GM23248 (cell line): ENCODE data around the gene FTO. TPM values are rescaled to one million over a fixed set of nuclear protein-coding genes. Genes with fewer than 3 reads are reported as not detected.

Experiments
- DNase-seq: peaks from one replicate; pipeline ENCODE4 v3.0.0-alpha.2; 2015
- H2AFZ ChIP-seq: fragments of 200-600 bp; sonication (generic); 2 replicates; pipeline ENCODE4 v1.6.1; 2016; ENCODE audit warnings: antibody characterized with exemption
- H3F3A ChIP-seq: fragments of 200-600 bp; sonication (generic); 2 replicates; pipeline ENCODE4 v1.6.1; 2016; ENCODE audit warnings: mild to moderate bottlenecking, antibody characterized with exemption, mixed run types; ENCODE audit not compliant: insufficient read depth
- H3K27ac ChIP-seq: fragments of 200-600 bp; sonication (generic); 2 replicates; pipeline ENCODE4 v1.5.1; 2016; ENCODE audit warnings: mild to moderate bottlenecking
- H3K27me3 ChIP-seq: fragments of 200-600 bp; sonication (generic); replicated peaks from 2 replicates; pipeline ENCODE4 v1.6.1; 2016; ENCODE audit warnings: mild to moderate bottlenecking; ENCODE audit not compliant: insufficient read depth
- H3K36me3 ChIP-seq: fragments of 200-600 bp; sonication (generic); 2 replicates; pipeline ENCODE4 v1.6.1; 2016; ENCODE audit warnings: low read depth, mild to moderate bottlenecking
- H3K4me1 ChIP-seq: fragments of 200-600 bp; sonication (generic); 2 replicates; pipeline ENCODE4 v1.6.1; 2016; ENCODE audit warnings: mild to moderate bottlenecking; ENCODE audit not compliant: insufficient read depth
- H3K4me2 ChIP-seq: fragments of 200-600 bp; sonication (generic); one replicate; pipeline ENCODE4 v1.6.1; 2016; ENCODE audit warnings: mild to moderate bottlenecking; ENCODE audit not compliant: unreplicated experiment
- H3K4me3 ChIP-seq: fragments of 200-600 bp; sonication (generic); 2 replicates; pipeline ENCODE4 v1.5.1; 2016; ENCODE audit warnings: mild to moderate bottlenecking
- H3K79me2 ChIP-seq: fragments of 200-600 bp; sonication (generic); 2 replicates; pipeline ENCODE4 v1.6.1; 2016; ENCODE audit warnings: mild to moderate bottlenecking; ENCODE audit not compliant: insufficient read depth
- H3K9ac ChIP-seq: fragments of 200-600 bp; sonication (generic); 2 replicates; pipeline ENCODE4 v1.6.1; 2016; ENCODE audit warnings: mild to moderate bottlenecking
- H3K9me2 ChIP-seq: fragments of 200-600 bp; sonication (generic); 2 replicates; pipeline ENCODE4 v1.6.1; 2016; ENCODE audit warnings: mixed run types, mild to moderate bottlenecking, moderate library complexity; ENCODE audit not compliant: insufficient read depth
- H3K9me3 ChIP-seq: fragments of 200-600 bp; sonication (generic); one replicate; pipeline ENCODE4 v1.6.1; 2017; ENCODE audit warnings: low read depth
- H4K20me1 ChIP-seq: fragments of 200-600 bp; sonication (generic); 2 replicates; pipeline ENCODE4 v1.6.0; 2016; ENCODE audit not compliant: insufficient read depth
- EZH2 ChIP-seq: fragments of 200-600 bp; sonication (generic); IDR thresholded peaks from 2 replicates; pipeline ENCODE4 v1.6.1; 2018; ENCODE audit warnings: antibody characterized with exemption, mild to moderate bottlenecking; ENCODE audit not compliant: insufficient read depth, poor library complexity, severe bottlenecking
- EZH2phosphoT487 ChIP-seq: fragments of 200-600 bp; sonication (generic); IDR thresholded peaks from 2 replicates; pipeline ENCODE4 v1.6.1; 2018; ENCODE audit warnings: antibody characterized with exemption, moderate library complexity, mild to moderate bottlenecking, low read depth; ENCODE audit not compliant: insufficient read depth
- WGBS, 2 experiments: methylation state at CpG; one replicate each; pipeline ENCODE4 v1.1.6; 2015 to 2017; ENCODE audit warnings: low lambda C conversion rate in 2 of 2, low coverage in 1 of 2; ENCODE audit errors: missing lambda C conversion rate in 2 of 2; 5-methylcytosine and 5-hydroxymethylcytosine counted together
- in situ Hi-C: fragments of 300-500 bp; cut with MboI; formaldehyde crosslinking; loops from 2 replicates; pipeline ENCODE4 v1.15.0; 2020
- polyA plus RNA-seq: library from polyadenylated mRNA; unstranded; fragments of >200 nt; fragmentation: Nextera tagmentation; extraction: Ambion mirVana; gene quantifications from 2 replicates; pipeline ENCODE4 v1.2.1, GENCODE V29; 2016
- total RNA-seq: library from RNA; depleted of rRNA; stranded (reverse); fragments of >200 nt; shearing (Covaris generic); gene quantifications from 2 replicates; pipeline ENCODE4 v1.2.3, GENCODE V29; 2014

FTO gene
- total and polyA plus RNA-seq, 2 experiments from 2014 or later = 85.3 to 99.2 TPM

DNA sequence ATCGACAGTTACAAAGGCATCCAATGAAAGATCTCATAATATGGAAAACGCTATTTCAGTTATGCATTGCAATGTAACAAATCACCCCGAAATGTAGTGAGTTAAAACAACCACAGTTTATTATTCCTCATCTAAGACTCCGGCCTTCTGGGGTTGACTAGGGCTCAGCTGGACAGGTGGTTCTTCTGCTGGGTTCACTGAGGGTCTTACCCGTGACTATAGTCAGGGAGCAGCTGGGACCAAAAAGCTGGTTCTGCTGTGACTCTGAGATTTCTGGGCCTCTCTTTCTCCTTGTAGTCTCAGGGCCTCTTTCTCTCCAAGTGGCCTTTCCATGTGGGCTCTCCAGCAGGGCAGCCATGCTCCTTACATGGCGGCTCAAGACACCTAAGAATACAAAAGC lies 386.6 kb downstream of the FTO start:
- Histone ChIP-seq H3K4me1 (no peaks in the 10 kb centered on the region), H3K9ac (no peak overlapping the region), H3K4me2 (no peak overlapping the region), H3K9me2 (no peaks in the 10 kb centered on the region), H3F3A (no peaks in the 10 kb centered on the region), H3K9me3 (no peaks in the 10 kb centered on the region), H3K79me2 (no peaks in the 10 kb centered on the region), H3K27me3 (no peaks in the 10 kb centered on the region), H3K4me3 (no peak overlapping the region), H3K36me3 (no peaks in the 10 kb centered on the region; the same call in 1 of the 2 replicates), H3K27ac (no peak overlapping the region), H2AFZ (no peak overlapping the region), H4K20me1 (no peaks in the 10 kb centered on the region)
- in situ Hi-C loops = no loop called here
- TF ChIP-seq EZH2 = no peak
- no peak for TF ChIP-seq EZH2phosphoT487
- 94 to 96% methylated on average over 6 of the region's 6 CpGs for WGBS, 2 experiments
- no peak for DNase-seq

DNA sequence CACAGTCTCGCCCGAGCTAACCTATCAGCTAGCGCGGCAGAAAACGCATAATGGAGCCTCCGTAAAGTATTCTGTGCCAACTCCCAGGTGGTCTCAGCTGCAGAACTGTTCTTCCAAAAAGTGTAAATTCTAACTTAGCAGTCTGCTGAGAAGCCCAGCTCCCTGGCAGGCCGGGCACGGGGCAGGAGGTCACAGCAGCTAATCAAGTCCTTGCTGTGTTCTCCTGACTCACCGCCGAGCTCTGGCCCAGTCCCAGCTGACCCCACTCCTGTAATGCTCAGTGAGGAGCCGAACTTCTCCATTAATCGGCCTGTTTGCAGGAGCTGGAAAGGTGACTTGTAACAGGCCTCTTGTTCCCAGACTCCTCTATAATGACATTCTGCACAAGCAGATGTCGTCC lies 389.3 kb downstream of the FTO start:
- Histone ChIP-seq H3K4me2 (no peak overlapping the region), H3K4me3 (no peak overlapping the region), H3F3A (no peaks in the 10 kb centered on the region), H3K27me3 (no peaks in the 10 kb centered on the region), H3K9me3 (no peaks in the 10 kb centered on the region), H3K9ac (no peak overlapping the region), H2AFZ (no peak overlapping the region), H4K20me1 (no peaks in the 10 kb centered on the region), H3K27ac (no peak overlapping the region), H3K4me1 (no peaks in the 10 kb centered on the region), H3K79me2 (no peaks in the 10 kb centered on the region), H3K9me2 (no peaks in the 10 kb centered on the region), H3K36me3 (no peaks in the 10 kb centered on the region; the same call in 1 of the 2 replicates)
- 92 to 96% methylated on average over 13 of the region's 13 CpGs for WGBS, 2 experiments
- DNase-seq = no peak
- in situ Hi-C loops = no loop called here
- TF ChIP-seq EZH2 = no peak
- TF ChIP-seq EZH2phosphoT487 = no peak

DNA sequence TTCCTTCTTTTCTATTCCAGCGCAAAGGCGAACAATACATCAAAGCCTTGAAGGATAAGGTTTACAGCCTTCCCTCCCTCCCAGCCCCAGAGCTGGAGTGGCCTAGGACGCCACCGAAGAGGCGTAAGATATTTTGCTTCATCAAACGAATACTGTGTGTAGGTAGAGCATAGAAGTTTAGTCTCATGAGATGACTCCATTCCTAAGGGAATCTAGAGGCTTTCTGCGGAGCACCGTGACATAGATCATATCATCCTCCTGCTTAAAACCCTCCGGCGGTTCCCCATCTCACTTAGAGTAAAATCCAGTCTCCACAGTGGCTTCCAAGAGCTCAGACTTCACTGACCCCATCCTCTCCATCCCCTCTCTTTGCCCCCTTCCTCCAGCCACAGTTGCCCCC lies 390.7 kb downstream of the FTO start:
- no peaks in the 10 kb centered on the region for H3K9me3 ChIP-seq
- DNase-seq = no peak
- H3K4me2 ChIP-seq = no peak overlapping the region
- H2AFZ ChIP-seq = no peak overlapping the region
- H3K9me2 ChIP-seq = no peaks in the 10 kb centered on the region
- no peaks in the 10 kb centered on the region for H3K36me3 ChIP-seq
- TF ChIP-seq EZH2 (no peak), EZH2phosphoT487 (no peak)
- no peak overlapping the region for H3K4me3 ChIP-seq
- no peaks in the 10 kb centered on the region for H3K4me1 ChIP-seq
- in situ Hi-C loops = no loop called here
- H4K20me1 ChIP-seq = no peaks in the 10 kb centered on the region
- H3K27me3 ChIP-seq = no peaks in the 10 kb centered on the region
- H3F3A ChIP-seq = no peaks in the 10 kb centered on the region
- H3K27ac ChIP-seq = no peak overlapping the region
- H3K9ac ChIP-seq = no peak overlapping the region
- WGBS, 2 experiments = 94 to 96% methylated on average over 10 of the region's 10 CpGs
- H3K79me2 ChIP-seq = no peaks in the 10 kb centered on the region

DNA sequence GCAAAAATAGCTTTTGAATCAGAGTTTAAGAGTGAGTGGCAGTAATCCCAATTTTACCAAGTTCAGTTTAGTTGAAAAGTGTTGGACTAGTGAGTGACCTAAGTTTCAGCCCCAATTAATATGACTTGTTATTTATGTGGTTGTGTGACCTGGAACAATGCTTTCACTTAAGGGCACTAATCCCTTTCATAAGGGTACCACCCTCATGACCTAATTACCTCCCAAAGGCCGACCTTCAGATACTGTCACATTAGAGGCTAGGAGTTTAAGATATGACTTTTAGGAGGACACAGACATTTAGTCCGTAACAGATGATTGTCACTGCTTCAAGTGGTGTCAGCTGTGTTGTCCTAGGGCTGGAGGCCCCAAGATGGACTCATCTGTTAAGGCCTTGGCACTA lies 392.7 kb downstream of the FTO start:
- in situ Hi-C loops = no loop called here

DNA sequence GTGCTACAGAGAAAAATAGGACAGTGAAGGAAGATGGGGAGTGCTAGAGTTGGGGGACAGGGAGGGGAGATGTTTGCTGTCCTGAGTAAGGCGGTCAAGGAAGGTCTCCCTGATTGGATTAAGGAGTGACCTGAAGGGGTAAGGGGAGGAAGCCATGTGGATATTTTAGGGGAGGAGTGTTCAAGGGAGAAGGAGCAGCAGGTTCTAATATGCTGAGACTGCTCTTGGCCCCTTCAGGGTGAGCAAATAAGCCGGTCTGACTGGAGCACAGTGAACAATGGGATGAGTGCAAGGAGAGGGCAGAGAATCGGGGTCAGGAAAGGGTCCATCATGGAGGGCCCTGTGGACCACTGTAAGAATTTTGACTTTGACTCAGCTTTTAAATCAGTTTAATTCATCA lies 393.8 kb downstream of the FTO start:
- no peak overlapping the region for H3K4me2 ChIP-seq
- no peaks in the 10 kb centered on the region for H4K20me1 ChIP-seq
- H3K27me3 ChIP-seq = no peaks in the 10 kb centered on the region
- no peaks in the 10 kb centered on the region for H3F3A ChIP-seq
- no peaks in the 10 kb centered on the region for H3K36me3 ChIP-seq
- no peak overlapping the region for H2AFZ ChIP-seq
- no peaks in the 10 kb centered on the region for H3K79me2 ChIP-seq
- TF ChIP-seq EZH2 (no peak), EZH2phosphoT487 (no peak)
- no peak overlapping the region for H3K9ac ChIP-seq
- H3K9me2 ChIP-seq = no peaks in the 10 kb centered on the region
- H3K4me3 ChIP-seq = no peak overlapping the region
- H3K27ac ChIP-seq = no peak overlapping the region
- 98 to 100% methylated on average over 3 of the region's 3 CpGs for WGBS, 2 experiments
- in situ Hi-C loops = no loop called here
- H3K4me1 ChIP-seq = no peaks in the 10 kb centered on the region
- DNase-seq = no peak
- H3K9me3 ChIP-seq = no peaks in the 10 kb centered on the region

More for the DNA sequence above, 392.7 kb downstream of the FTO start:
- no peaks in the 10 kb centered on the region for H3K36me3 ChIP-seq
- H3K9me3 ChIP-seq = no peaks in the 10 kb centered on the region
- H3K4me1 ChIP-seq = no peaks in the 10 kb centered on the region
- no peak for TF ChIP-seq EZH2phosphoT487
- no peak for TF ChIP-seq EZH2
- no peak overlapping the region for H3K9ac ChIP-seq
- DNase-seq = no peak
- no peaks in the 10 kb centered on the region for H3K9me2 ChIP-seq
- H3K27me3 ChIP-seq = no peaks in the 10 kb centered on the region
- H2AFZ ChIP-seq = no peak overlapping the region
- no peak overlapping the region for H3K4me3 ChIP-seq
- no peaks in the 10 kb centered on the region for H3K79me2 ChIP-seq
- no peak overlapping the region for H3K27ac ChIP-seq
- no peak overlapping the region for H3K4me2 ChIP-seq
- H4K20me1 ChIP-seq = no peaks in the 10 kb centered on the region
- no peaks in the 10 kb centered on the region for H3F3A ChIP-seq
- 98 to 100% methylated on average over 2 of the region's 2 CpGs for WGBS, 2 experiments
